SJSA1 (cell line): Measurements from ENCODE around the gene MX2. TPM values are rescaled to one million over a fixed set of nuclear protein-coding genes. Genes with fewer than 3 reads are reported as not detected.
"Not testable (repeated sequence)": the region's sequence is repeated elsewhere in the genome, so short reads cannot be mapped to it uniquely, and the experiment has no call there.

Experiments used
- DNase-seq, 2 experiments: peaks; one replicate each; pipeline ENCODE4 v3.0.0-alpha.2; 2015 to 2020; ENCODE audit warnings: low spot score in 2 of 2, low read depth in 1 of 2
- H3K27ac ChIP-seq: fragments of 250-450 bp; sonication (Bioruptor Pico); 2 replicates; pipeline ENCODE4 v1.5.1; 2020; ENCODE audit warnings: mild to moderate bottlenecking, moderate library complexity
- H3K27me3 ChIP-seq: fragments of 250-450 bp; sonication (Bioruptor Pico); replicated peaks from 2 replicates; pipeline ENCODE4 v1.5.1; 2020; ENCODE audit warnings: mild to moderate bottlenecking, moderate library complexity
- H3K36me3 ChIP-seq: fragments of 250-450 bp; sonication (Bioruptor Pico); 2 replicates; pipeline ENCODE4 v1.5.1; 2020; ENCODE audit warnings: mild to moderate bottlenecking
- H3K4me1 ChIP-seq: fragments of 250-450 bp; sonication (Bioruptor Pico); replicated peaks from 2 replicates; pipeline ENCODE4 v1.6.1; 2021; ENCODE audit warnings: mild to moderate bottlenecking
- H3K4me3 ChIP-seq: fragments of 250-450 bp; sonication (Bioruptor Pico); 2 replicates; pipeline ENCODE4 v1.5.1; 2020; ENCODE audit warnings: mild to moderate bottlenecking
- H3K9me3 ChIP-seq: fragments of 250-450 bp; sonication (Bioruptor Pico); replicated peaks from 2 replicates; pipeline ENCODE4 v1.5.1; 2020; ENCODE audit warnings: mild to moderate bottlenecking
- total RNA-seq: library from RNA; depleted of rRNA; stranded (reverse); fragments of >200 nt; shearing (Covaris generic); gene quantifications from 2 replicates; pipeline ENCODE4 v1.2.3, GENCODE V29; 2014

Gene MX2
- total RNA-seq, 1 experiment from 2014 or later: not detected

DNA sequence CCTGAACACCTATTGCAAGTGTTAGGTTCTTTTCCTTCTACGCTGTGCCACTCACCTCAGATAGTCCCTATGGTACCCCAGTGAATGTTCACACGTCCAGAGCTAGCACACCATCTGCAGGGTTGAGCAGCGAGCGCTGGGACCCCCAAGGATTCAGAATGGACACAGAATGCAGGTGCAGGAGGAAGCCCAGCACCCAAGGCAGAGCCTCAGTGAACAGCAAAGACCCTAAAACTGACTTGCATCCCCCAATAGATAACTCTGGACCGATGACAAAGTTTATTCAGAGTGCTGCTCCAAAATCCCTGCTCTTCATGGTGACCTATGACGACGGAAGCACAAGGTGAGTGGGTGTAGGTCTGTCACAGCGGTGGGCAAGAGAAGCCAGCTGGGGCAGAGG is 15.1 kb upstream of the MX2 start:
- Histone ChIP-seq H3K4me3 (no peak overlapping the region), H3K27ac (no peak overlapping the region), H3K27me3 (peaks cover 9% of the 10 kb centered on the region; the same call in 1 of the 2 replicates), H3K9me3 (no peaks in the 10 kb centered on the region), H3K4me1 (no peaks in the 10 kb centered on the region), H3K36me3 (no peaks in the 10 kb centered on the region)
- no peak for DNase-seq

DNA sequence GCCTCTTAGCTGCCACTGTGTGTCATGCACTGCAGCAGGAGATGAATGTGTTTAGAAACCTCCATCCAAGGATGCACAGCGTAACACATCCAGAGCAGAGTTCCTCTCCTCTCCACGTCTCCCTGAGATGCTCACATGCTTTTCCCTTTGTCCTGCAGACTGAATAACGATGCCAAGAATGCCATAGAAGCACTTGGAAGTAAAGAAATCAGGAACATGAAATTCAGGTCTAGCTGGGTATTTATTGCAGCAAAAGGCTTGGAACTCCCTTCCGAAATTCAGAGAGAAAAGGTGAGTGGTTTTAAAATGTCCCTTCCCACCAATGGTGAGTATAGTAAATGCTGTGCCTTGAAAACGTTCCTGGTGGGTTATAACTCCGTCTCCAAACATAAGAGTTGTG is 13.4 kb upstream of the MX2 start:
- H3K9me3 ChIP-seq: no peaks in the 10 kb centered on the region
- DNase-seq: no peak
- peaks cover 9% of the 10 kb centered on the region; the same call in 1 of the 2 replicates for H3K27me3 ChIP-seq

DNA sequence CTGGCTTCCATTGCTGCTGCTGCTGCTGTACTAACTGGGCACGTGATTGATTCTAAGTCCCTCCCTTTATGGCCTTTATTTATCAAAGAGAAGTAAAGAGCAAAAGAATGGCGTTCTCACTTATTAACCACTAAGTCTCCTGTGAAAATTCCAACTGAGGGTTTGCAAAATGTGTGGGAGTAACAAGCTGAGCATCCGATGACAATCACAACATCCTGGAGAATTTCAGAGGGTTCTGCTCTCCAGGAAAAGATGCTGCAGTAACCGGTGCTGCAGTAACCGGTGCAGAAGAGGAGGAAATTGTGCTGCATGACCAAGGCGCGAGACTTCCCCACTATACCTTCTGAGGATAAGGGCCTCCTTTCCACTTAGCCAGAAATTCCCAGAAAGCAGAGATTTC is 12.7 kb upstream of the MX2 start:
- DNase-seq: no peak
- Histone ChIP-seq H3K27me3 (peaks cover 16% of the 10 kb centered on the region; the same call in 1 of the 2 replicates), H3K4me1 (no peaks in the 10 kb centered on the region), H3K36me3 (no peaks in the 10 kb centered on the region), H3K4me3 (no peak overlapping the region), H3K9me3 (no peaks in the 10 kb centered on the region), H3K27ac (no peak overlapping the region)

More for the DNA sequence above, 13.4 kb upstream of the MX2 start:
- no peaks in the 10 kb centered on the region for H3K36me3 ChIP-seq
- no peak overlapping the region for H3K27ac ChIP-seq
- no peak overlapping the region for H3K4me3 ChIP-seq
- H3K4me1 ChIP-seq: no peaks in the 10 kb centered on the region

DNA sequence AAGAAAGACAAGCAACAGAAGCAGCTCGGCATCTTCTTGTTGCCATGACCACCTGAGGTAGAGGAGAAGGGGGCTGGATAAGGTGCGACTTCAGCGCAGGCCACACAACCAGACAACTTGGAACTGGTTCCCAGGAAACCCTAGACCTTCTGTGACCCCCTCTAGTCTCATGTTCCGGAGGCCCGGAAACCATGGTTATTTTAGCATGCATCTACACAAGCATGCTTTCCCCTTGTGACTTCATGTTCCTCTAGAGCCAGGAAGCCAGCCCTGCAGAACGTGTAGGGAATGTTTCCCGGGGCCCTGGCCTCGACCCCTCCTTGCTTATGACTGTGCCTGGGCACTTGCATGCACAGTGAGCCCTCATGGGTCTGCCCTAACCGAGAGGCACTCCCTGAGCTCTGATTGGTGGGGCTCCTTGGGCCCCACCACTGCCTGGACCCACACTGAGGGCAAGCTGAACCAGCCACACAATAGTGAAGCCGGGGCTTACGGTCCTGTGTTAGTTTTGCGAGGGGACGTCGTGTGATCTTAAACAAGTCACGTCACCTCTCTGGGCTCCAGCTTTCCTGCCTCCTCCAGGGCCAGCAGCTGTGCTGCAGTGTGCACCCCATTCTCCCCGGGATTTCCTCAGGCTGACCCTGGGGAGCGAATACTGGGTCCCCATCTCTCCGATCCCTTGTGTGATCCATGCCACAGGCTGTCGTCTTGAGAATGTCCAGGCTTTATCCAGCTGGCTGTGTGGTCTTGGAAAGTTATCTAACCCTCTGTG is 12.0 kb upstream of the MX2 start:
- Histone ChIP-seq H3K27ac (no peak overlapping the region), H3K4me1 (no peaks in the 10 kb centered on the region), H3K4me3 (no peak overlapping the region), H3K27me3 (peaks cover 18% of the 10 kb centered on the region; the same call in 1 of the 2 replicates), H3K9me3 (no peaks in the 10 kb centered on the region), H3K36me3 (no peaks in the 10 kb centered on the region)
- no peak for DNase-seq

DNA sequence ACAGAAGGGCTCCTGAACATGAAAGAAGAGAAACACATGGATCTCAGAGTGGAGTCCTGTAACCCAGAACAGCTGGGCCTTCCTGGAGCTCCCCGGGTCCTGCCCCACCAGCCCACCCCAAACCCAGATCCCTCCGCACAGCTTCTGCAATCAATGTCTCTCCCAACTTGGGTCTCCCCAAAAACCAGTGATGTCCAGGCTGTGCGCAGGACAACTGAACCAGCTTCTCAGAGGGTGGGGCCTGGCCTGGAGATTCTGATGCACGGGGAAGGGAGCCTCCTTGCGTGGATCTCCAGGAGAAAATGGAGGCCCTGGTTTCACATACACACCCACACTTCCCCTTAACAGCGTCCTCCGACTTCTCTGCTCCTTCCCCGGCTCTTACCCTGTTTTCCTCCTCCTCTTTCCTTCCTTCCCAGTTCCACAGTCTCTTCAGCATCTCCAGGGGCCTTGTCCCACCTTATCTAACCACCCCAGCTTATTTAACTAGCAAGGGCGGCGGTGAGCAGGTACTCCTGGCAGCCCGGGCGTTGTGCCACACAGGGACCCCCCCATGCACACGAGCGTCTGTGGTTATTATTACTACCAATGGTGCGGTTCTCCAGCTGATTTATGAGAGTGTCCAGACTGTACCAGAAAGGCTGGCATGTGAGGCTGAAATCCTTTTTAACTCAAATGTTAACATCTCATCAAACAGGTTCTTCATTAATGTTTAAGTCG is 11.2 kb upstream of the MX2 start:
- Histone ChIP-seq H3K27ac (no peak overlapping the region), H3K4me1 (no peaks in the 10 kb centered on the region), H3K4me3 (no peak overlapping the region), H3K9me3 (no peaks in the 10 kb centered on the region), H3K36me3 (no peaks in the 10 kb centered on the region), H3K27me3 (peaks cover 18% of the 10 kb centered on the region; the same call in 1 of the 2 replicates)
- no peak for DNase-seq

DNA sequence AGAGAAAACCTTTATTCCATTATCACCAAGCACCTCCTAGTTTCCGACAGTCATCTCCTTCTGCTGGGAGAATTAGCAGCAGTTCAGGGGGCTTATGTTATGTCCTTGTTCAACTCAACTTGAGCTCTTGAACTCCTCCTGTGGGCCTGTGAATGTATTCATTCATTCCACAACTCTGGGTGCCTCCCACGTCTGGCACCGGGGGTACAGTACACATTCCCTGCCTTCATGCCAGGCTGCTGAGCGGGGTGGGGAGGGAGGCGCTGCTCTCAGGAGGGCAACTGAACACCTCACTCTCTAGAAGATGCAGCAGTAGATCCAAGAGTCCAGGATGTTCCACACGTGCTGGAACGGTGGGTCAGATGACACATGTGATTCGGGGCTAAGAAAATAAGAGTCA is 4.3 kb upstream of the MX2 start:
- Histone ChIP-seq H3K9me3 (no peaks in the 10 kb centered on the region), H3K36me3 (no peaks in the 10 kb centered on the region), H3K4me1 (peaks cover 6% of the 10 kb centered on the region; the same call in 1 of the 2 replicates), H3K27ac (no peak overlapping the region), H3K4me3 (no peak overlapping the region), H3K27me3 (peaks cover 11% of the 10 kb centered on the region; the same call in 1 of the 2 replicates)
- no peak for DNase-seq

DNA sequence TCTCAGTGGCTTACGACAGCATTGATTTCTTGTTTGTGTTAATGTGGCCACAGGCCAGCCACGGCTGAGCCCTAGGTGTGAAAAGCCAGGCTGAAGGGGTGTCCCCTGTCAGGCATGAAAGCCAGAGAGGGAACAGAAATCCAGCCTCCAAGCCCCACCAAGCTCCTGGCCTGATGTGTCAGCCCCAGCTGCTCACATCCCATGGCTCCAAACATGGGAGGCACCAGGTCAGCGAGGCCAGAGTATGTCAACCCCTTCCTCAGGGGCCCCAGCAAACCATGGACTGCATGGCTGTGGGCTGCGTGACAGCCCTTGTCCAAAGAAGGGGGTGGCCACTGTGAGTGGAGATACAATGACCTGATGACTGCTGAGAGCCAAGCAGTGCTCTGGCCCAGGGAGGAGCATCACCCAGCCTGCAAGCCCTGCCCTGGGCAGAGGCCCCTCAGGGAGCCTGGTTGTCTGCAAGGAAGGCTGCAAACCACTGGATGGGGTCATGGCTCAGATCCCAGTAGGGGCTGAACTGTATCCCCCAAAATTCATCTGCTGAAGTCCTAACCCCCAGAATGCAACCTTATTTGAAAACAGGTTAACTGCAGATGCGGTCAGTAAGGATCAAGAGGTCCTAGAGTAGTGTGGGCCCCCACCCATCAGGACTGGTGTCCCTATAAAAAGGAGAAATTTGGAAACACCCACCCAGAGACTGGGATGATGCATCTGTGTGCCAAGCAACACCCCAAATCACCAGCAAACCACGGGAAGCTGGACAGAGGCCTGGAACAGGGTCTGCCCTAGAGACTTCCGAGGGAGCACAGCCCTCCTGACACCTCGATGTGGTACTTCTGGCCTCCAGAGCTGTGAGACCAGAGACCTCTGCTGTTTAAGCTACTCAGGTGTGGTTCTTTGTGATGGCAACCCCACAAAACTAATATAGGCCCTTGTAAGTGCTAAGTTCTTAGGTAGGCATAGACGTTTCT is 3.3 kb upstream of the MX2 start:
- DNase-seq: no peak
- 0 out of 2 replicates have a peak, but pooled peaks cover 11% of the 10 kb centered on the region for H3K27me3 ChIP-seq
- no peaks in the 10 kb centered on the region for H3K9me3 ChIP-seq
- H3K4me3 ChIP-seq: no peak overlapping the region
- H3K4me1 ChIP-seq: peaks cover 6% of the 10 kb centered on the region; the same call in 1 of the 2 replicates
- no peaks in the 10 kb centered on the region for H3K36me3 ChIP-seq
- H3K27ac ChIP-seq: no peak overlapping the region

DNA sequence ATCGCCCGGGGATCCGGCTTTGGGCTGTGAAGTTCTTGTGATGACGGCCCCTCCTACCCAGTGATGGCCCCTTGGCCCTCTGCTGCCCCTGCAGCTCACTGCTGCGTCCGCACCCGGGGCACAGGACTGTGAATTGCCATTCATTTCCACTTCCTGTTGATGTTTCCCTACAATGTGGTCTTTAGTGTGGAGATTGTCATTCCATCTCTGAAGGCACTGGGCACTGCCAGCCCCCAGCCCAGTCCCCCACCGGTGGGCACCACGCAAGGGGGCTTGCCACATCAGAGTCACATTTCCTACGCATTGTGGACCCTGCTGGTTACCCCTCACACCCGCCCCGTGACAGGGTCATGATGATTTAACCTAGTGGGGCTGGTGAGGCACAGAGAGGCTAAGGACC is 2.5 kb upstream of the MX2 start:
- DNase-seq: peak in 1 of 2 experiments; percentile 31
- no peak overlapping the region for H3K4me3 ChIP-seq
- H3K27me3 ChIP-seq: 0 out of 2 replicates have a peak, but pooled peaks cover 3% of the 10 kb centered on the region
- peaks cover 6% of the 10 kb centered on the region; the same call in 1 of the 2 replicates for H3K4me1 ChIP-seq
- H3K9me3 ChIP-seq: no peaks in the 10 kb centered on the region
- no peaks in the 10 kb centered on the region for H3K36me3 ChIP-seq
- no peak overlapping the region for H3K27ac ChIP-seq

DNA sequence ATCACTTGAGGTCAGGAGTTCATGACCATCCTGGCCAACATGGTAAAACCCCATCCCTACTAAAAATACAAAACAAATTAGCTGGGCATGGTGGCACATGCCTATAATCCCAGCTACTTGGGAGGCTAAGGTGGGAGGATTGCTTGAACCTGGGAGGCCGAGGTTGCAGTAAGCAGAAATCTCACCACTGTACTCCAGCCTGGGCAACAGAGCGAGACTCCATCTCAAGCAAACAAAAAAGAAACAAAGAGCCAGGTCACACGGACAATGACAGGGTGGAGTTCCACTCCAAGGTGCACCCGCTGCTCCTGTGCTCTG is 2.1 kb upstream of the MX2 start:
- H3K4me3 ChIP-seq, H3K36me3 ChIP-seq, DNase-seq, H3K4me1 ChIP-seq, H3K27ac ChIP-seq, H3K9me3 ChIP-seq, H3K27me3 ChIP-seq: not testable (repeated sequence)

DNA sequence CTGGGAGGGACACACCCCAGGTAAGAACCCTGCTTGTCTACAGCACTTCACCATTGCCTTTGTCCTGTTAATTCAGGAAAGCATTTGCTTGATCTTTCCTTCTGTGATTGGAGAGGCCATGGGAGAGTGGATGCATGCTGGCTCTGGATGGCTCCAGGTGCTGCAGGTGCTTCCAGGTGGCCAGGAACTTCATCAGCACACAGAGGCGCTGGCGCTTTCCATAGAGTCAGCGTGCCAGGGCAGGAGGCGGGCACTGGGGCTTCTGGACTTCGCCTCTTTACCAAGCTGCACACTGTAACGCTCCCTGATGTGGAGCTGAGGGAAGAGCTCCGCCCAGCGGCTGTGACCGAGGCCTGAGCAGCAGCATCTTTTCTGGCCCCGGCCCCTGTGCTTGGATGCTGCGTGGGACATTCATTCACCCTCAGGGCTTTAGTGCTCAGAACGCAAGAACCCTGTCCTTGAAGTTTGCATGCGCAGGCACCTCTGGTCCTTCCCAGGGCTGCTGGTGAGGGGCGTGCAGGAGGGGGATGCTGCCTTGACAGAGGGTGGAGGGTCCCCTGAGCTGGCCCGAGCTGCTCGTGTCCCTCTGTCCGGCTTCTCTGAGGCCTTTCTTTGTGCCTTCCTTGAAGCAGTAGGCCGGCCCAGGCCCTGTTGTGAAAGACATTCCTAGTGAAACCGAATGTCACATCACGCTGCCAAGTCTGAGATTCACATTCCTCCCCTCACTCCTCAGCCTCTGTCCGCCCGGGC is 1.6 kb upstream of the MX2 start:
- H3K4me1 ChIP-seq: peaks cover 6% of the 10 kb centered on the region; the same call in 1 of the 2 replicates
- no peak overlapping the region for H3K4me3 ChIP-seq
- H3K9me3 ChIP-seq: no peaks in the 10 kb centered on the region
- no peak for DNase-seq
- H3K36me3 ChIP-seq: no peaks in the 10 kb centered on the region
- 0 out of 2 replicates have a peak, but pooled peaks cover 2% of the 10 kb centered on the region for H3K27me3 ChIP-seq
- H3K27ac ChIP-seq: no peak overlapping the region

DNA sequence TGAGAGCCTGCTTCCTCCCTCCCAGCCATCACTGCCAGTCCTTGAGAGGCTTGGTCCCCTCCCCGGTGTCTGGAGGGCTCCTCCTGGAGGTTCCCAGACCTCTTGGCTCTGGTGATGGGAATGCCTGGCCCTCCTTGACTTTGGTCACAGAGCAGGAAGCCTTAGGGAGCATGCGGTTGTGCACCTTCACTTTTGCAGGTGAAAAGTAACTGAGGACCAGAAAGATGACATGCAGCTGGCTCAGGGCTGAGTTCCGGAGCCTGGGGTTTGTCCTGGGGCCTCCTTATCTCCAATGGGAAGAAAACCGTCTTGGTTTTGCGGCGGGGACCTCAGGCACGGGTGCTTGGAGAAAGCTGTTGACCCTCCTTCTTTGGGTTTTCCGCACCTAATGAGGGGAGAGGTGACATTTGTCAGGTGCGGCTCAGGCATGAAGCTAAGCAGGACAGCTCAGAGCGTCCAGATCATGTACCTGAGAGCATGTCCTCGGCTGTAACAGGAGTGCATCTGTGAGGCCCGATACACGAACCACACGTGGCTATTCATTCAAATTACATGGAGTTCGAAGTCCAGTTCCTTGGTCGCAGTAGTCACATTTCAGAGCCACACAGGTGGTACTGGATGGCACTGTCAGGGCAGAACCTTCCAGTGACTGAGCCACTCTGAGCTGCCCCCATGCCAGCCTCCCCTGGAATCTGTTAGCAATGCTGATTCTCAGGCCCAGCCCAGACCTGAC is 608 bp upstream of the MX2 start:
- no peak for DNase-seq
- H3K9me3 ChIP-seq: no peaks in the 10 kb centered on the region
- H3K27me3 ChIP-seq: 0 out of 2 replicates have a peak, but pooled peaks cover 2% of the 10 kb centered on the region
- no peak overlapping the region for H3K27ac ChIP-seq
- no peak overlapping the region for H3K4me3 ChIP-seq
- H3K4me1 ChIP-seq: peaks cover 6% of the 10 kb centered on the region; the same call in 1 of the 2 replicates
- no peaks in the 10 kb centered on the region for H3K36me3 ChIP-seq

DNA sequence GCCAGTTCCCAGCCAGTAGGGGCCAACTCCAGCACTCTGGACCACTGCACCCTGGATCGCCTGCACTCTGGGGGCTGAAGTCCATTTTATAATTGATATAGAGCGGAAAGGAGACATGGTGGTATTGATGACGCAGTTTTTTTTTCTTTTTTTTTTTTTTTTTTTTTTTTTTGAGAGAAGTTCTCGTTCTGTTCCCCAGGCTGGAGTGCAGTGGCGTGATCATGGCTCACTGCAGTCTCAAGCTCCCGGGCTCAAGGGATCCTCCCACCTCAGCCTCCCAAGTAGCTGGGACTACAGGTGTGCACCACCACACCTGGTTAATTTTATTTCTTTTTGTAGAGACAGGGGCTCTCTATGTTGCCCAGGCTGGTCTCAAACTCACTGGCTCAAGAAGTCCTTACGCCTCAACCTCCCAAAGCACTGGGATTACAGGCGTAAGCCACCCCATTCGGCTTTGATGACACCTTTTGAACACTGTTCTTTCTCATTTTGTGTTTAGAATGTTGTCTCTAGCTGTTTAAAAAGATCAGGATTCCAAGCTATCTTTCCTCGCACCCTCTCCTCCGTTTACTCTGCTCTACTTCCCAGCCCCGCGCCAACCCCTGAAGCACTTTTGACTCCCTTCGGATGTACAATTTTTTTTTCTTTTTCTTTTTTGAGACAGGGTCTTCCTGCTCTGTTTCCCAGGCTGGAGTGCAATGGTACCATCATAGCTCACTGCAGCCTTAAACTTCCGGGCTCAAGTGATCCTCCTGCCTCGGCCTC is 960 bp downstream of the MX2 start:
- peaks cover 6% of the 10 kb centered on the region; the same call in 1 of the 2 replicates for H3K4me1 ChIP-seq
- no peaks in the 10 kb centered on the region for H3K9me3 ChIP-seq
- no peak overlapping the region for H3K4me3 ChIP-seq
- H3K27me3 ChIP-seq: 0 out of 2 replicates have a peak, but pooled peaks cover 2% of the 10 kb centered on the region
- H3K36me3 ChIP-seq: no peaks in the 10 kb centered on the region
- H3K27ac ChIP-seq: no peak overlapping the region
- no peak for DNase-seq
